ENCODE measurements around the gene LNX1.

DNA sequence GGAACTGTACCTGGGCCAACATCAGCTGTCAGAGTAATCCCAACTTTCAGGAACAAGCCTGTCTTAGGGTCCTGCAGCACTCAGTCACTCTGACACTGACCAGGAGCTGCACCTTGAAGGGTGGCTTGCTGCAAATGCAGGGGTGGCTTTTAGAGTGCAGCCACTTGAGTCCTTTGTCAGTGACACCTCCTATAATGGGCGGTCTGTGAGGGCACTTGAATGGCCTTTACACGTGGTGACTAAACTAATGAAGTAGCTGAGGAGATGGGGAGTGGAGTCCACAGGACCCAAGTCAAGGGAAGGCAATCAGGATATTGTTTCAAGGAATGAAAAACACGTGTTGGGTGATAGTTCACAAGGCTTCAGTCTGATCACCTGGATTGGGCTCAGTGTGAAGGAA is 11.1 kb upstream of the LNX1 start:
- no peak for TF ChIP-seq CTCF (conservative IDR thresholded peaks at IDR 0.05; ENCODE audit: low read length)
- no peak for TF ChIP-seq EZH2phosphoT487 (IDR thresholded peaks at IDR 0.05; ENCODE audit: borderline replicate concordance, low read depth, low read length)

Data from OCI-LY7 (cell line).